NCI-H748 (cell line): ENCODE measurements around the gene FAM228A.
"Not testable (repeated sequence)": the region's sequence is repeated elsewhere in the genome, so short reads cannot be mapped to it uniquely, and the experiment has no call there.

ENCODE experiments used
- DNase-seq: peaks from one replicate; lab custom pipeline; 2025; ENCODE audit not compliant: unreplicated experiment; lab: John Stamatoyannopoulos, UW

Gene FAM228A

DNA sequence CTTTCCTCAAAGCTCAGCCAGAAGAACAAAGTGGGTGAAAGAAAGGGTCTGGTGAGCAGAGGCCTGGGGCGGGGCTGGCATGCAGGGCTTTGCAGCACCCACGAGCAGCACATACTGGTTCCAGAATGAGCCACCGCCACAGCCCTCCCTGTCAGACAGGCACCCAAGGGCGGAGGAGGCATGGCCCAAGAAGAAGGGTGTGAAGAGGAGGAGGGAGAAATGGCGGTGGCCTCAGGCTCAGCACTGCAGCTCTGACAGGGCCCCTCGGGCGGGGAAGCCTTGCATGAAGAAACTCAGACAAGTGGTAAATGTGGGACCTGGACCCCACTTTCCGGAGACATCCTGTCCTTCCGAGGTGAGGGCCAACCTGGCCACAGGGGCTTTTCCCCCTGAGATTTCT, 15.7 kb downstream of the FAM228A start:
- DNase-seq = no peak

GRCh38 chr2:24191156-24191555, 16.3 kb downstream of the FAM228A start:
- no peak for DNase-seq

DNA sequence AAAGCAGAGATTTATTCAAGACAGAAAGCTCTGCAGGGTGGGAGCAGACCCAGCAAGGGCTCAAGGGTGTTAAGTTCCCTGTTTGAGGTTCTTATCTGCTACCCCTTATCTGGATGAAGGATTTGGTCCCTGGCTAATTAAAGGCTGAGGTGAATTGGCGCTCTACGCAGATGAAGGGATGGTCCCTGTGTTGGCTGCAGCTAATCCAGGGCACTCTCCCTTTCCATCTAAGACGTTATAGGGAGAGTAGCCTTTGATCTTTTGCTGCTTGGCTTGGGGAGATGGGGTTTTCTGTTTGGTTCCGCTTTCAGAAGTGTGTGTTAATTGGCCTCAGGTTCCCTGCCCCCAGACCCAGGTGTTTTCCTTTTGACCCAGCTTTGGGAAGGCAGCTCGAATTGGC, 17.0 kb downstream of the FAM228A start:
- no peak for DNase-seq

GRCh38 chr2:24197213-24197612, 22.4 kb downstream of the FAM228A start:
- DNase-seq = not testable (repeated sequence)

DNA sequence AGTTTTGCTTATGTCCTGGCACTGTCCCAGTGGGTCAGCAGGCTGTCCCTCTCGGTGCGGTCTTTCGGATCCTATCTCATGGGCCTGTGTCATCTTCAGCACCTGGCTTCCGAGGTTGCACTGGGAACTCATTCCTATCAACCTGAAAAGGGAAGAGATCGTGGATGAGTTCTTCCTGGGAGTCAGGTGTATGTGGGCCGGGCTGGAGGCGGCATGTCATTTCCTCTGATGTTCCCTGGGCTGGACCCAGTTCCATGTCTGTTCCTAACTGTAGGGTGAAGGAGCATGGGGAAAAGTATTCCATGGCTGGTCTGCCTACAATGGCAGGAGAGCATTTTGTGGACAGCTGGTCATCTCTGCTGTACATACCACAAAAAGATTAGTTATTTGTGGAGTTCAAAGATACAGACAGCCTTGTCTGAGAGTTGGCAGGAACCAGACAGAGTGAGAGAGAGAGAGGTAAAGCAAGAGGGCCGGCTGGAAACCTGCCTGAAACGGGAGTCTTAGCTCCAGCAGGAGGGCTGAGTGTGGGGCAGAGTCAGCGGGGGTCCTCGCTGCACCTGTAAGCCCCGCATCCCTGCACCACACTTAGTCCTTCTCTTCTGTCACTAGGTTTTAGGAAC, 25.2 kb downstream of the FAM228A start:
- no peak for DNase-seq

- DNase-seq = no peak
These were observed 25.9 kb downstream of the FAM228A start for GRCh38 chr2:24200799-24201198.

GRCh38 chr2:24203029-24203786, 28.4 kb downstream of the FAM228A start:
- DNase-seq = no peak

DNA sequence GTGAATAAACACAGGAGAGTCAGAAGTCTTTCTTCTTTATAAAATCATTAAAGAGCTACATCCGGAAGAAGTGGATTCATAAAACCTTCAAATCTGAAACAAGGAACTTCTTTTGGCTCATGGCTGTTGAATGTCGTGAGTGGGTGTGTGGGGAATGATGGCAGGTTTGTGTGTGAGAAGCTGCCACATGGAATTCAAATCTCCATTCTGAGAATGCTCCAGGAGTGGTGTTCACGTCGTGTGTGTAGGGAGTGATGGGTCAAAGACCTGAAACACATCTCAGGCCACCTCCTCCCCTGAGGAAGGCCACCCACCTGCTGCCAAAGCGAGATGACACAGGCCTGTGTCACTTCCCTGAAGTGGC, 28.9 kb downstream of the FAM228A start:
- no peak for DNase-seq

DNA sequence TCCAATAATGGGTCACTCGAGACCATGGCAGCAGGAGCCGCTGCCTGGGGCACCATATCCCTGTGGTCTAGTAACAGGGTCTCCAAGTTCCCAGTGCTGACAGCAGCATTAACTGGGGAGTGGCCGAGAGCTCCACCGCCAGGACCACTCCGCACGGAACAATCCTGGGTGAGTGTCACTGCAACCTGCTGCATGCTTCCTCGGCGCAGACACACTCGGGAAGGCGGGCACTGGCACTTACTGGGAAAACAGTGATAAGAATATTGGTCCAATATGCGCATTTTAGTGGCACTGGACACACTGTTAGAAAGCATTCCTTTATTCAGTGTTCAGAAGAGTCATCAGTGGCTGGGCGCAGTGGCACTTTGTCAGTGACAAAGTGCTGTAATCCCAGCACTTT, 29.7 kb downstream of the FAM228A start:
- DNase-seq = no peak

DNA sequence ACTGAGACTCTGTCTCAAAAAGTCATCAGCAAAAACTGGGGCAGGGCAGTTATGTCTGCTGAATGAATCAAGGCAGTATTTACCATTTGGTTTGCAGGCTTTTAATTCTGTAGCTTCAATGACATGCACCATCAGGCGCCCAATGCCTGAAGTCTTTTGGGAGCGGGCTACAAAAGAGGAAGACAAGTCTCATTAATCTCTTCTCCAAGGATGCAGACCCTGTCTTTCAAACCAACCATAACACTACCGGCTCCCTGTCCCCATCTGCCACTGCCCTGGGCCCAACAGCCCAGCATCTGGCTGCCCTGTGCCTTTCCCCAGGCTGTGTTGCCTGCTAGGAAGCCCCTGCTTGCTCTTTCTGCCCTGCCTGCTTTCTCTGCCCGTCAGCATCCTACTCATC, 30.3 kb downstream of the FAM228A start:
- DNase-seq = no peak

DNA sequence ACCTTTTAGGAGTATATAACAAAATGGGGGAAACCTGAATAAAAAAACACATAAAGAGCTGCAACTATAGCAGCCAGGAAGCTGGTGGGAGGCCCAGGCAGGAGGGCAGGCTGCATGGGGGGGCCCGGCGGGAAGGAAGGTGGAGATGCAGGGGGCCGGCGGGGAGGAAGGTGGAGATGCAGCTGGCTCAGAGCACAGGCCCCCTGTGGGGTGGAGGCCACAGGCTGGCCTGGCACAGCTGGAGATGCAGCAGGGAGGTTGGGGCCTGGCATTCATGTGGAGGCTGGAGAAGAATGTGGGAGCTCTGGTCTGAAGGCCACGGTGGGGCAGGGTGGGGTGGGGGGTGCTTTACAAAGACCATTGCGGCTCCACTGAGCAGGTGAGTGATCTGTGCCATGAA, 31.4 kb downstream of the FAM228A start:
- DNase-seq = no peak

DNA sequence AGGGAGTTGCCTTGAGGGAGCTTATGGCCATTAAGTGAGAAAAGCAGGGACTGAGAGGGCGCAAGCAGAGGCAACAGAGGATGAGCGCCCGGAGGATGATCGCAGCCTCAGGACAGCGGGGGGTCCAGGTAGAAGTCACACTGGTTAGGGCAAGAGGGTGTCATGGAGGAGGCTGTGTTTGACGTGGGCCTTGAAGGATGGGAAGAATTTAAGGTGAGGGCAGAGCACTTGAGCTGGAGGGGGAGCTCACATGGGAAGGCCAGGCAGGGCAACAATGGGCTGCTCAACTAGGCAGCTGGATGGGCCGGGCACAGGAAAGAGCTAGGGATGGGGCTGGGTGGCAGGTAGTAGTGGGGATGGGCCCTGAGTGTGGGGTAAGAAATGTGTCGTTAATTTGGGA, 31.9 kb downstream of the FAM228A start:
- no peak for DNase-seq

GRCh38 chr2:24207359-24207758, 32.5 kb downstream of the FAM228A start:
- DNase-seq = no peak

GRCh38 chr2:24208490-24208889, 33.6 kb downstream of the FAM228A start:
- no peak for DNase-seq

DNA sequence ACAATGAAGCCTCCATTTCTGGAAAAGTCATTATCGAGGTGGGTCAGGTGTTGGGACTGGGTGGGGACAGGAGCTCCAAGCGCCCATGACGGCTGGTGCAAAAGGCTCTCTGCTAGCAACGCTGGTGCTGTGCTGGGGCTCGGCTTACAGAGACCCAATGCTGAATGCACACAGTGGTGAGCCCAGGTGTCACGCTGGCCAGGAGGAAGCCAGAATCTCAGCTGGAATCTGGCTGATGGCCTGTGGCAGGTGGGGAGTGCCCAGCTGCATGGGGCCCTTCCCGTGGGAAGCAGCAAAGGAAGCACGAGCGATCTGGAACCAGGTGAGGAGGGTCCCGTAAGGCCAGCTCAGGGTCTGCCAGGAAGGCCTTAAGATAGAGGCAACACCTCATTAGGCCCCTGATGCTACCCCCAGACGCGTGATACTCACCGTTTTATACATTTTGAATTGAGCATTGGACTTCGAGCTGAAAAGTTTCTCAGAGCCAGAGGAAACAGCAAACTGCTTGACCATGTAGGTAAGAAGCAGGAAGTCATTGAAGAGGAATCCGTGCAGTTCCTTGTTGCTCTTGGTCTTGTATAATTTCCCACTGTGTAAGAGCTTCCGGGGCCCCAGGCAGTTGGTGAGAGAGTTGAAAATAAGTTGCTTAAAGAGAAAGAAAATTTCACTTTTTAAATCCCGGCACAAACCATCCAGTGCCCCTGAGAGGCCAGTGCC, 34.7 kb downstream of the FAM228A start:
- DNase-seq = no peak

DNA sequence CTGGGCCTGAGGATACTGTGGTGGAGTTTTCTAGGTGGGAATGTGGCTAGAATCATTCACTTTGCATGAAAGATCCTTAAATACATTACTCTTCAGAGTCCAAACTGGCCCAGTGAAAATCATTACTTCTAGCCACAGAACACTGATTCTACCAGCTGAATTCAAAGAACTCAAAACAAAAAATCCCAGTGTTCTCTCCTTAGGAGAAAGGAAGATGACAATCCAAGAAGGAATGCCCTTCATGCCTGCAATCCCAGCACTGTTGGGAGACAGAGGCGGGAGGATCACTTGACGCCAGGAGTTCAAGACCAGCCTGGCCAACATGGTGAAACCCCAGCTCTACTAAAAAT, 35.2 kb downstream of the FAM228A start:
- DNase-seq = no peak

GRCh38 chr2:24210723-24211122, 35.9 kb downstream of the FAM228A start:
- no peak for DNase-seq

GRCh38 chr2:24211408-24211807, 36.6 kb downstream of the FAM228A start:
- no peak for DNase-seq

DNA sequence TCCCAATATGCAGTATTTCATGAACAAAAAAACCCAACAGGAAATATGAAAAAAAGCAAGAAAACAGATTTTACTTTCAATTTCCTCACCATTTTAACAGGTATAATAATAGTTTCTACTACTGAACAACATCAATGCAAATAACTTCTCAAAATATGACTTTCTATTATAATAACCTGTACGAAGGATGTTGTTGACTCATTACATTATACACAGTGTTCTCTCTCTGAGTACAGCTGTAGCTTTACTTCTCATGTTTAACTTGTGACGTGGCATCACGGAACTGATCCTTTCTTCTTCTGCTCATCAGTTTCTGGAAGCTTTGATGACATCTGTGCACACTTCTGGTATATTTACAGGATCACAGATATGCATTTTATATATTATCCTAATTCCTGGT, 40.0 kb downstream of the FAM228A start:
- no peak for DNase-seq

- no peak for DNase-seq
These were observed 45.9 kb downstream of the FAM228A start for GRCh38 chr2:24220554-24221291.

DNA sequence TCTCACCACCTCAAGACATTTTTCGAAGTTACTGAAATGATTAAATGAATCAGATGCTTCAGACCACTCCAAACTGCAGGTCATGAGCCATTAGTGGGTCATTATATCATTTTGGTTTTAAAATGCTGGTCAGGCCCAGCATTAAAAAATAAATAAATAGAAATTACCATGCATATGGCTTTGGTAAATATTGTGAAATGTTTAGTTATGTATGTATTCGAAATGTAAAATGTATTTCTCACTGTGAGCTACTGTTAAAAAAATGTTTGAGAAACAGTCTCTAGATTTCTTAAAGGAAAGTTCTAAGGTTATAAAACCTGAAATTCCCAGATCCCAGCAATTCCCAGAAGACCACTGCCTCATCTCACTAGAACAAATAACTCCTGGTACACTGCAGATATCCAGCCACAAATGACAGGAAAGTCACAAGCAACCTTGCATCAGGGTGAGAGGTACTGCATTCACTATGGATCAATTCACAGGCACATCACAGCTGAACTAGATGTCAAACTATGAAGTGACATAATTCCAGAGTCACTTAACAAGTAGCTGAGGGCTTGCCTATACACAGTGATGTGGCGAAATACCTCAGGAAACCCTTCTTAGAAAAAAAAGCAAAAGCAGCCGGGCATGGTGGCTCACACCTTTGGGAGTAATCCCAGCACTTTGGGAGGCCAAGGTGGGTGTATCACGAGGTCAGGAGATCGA, 46.6 kb downstream of the FAM228A start:
- no peak for DNase-seq
